GM18499 (cell line): ENCODE data around the gene NRXN3.

Source experiments
- ATAC-seq: cut with Tn5 transposase; IDR thresholded peaks from one replicate; pipeline ENCODE4 v1.9.1; 2021; ENCODE audit warnings: moderate number of reproducible peaks; ENCODE audit not compliant: insufficient read depth, unreplicated experiment

Gene NRXN3

GRCh38 chr14:79567306-79567705 lies 1397.1 kb downstream of the NRXN3 start:
- no peak for ATAC-seq

GRCh38 chr14:79568594-79568993 lies 1398.4 kb downstream of the NRXN3 start:
- ATAC-seq = no peak

- ATAC-seq = no peak
Measured at GRCh38 chr14:79569072-79569471, 1398.9 kb downstream of the NRXN3 start.

- no peak for ATAC-seq
Measured at GRCh38 chr14:79570648-79571047, 1400.5 kb downstream of the NRXN3 start.

GRCh38 chr14:79571366-79571765 lies 1401.2 kb downstream of the NRXN3 start:
- no peak for ATAC-seq

- ATAC-seq = no peak
Measured at GRCh38 chr14:79573486-79573885, 1403.3 kb downstream of the NRXN3 start.

- ATAC-seq = no peak
Measured at GRCh38 chr14:79575032-79575431, 1404.9 kb downstream of the NRXN3 start.

- ATAC-seq = no peak
Measured at GRCh38 chr14:79576424-79576823, 1406.3 kb downstream of the NRXN3 start.

- ATAC-seq = no peak
Measured at GRCh38 chr14:79578470-79578869, 1408.3 kb downstream of the NRXN3 start.

- no peak for ATAC-seq
Measured at GRCh38 chr14:79580414-79580813, 1410.2 kb downstream of the NRXN3 start.

GRCh38 chr14:79580906-79581305 lies 1410.7 kb downstream of the NRXN3 start:
- ATAC-seq = no peak

GRCh38 chr14:79581912-79582576 lies 1411.9 kb downstream of the NRXN3 start:
- no peak for ATAC-seq

GRCh38 chr14:79583738-79584408 lies 1413.7 kb downstream of the NRXN3 start:
- ATAC-seq = no peak

GRCh38 chr14:79584679-79585078 lies 1414.5 kb downstream of the NRXN3 start:
- ATAC-seq = no peak

- ATAC-seq = no peak
Measured at GRCh38 chr14:79585845-79586244, 1415.7 kb downstream of the NRXN3 start.

- ATAC-seq = no peak
Measured at GRCh38 chr14:79586416-79586815, 1416.2 kb downstream of the NRXN3 start.

- ATAC-seq = no peak
Measured at GRCh38 chr14:79586989-79587598, 1416.9 kb downstream of the NRXN3 start.

GRCh38 chr14:79587875-79588274 lies 1417.7 kb downstream of the NRXN3 start:
- no peak for ATAC-seq

- ATAC-seq = no peak
Measured at GRCh38 chr14:79588398-79588797, 1418.2 kb downstream of the NRXN3 start.

GRCh38 chr14:79596551-79596950 lies 1426.4 kb downstream of the NRXN3 start:
- ATAC-seq = no peak

- no peak for ATAC-seq
Measured at GRCh38 chr14:79597566-79597965, 1427.4 kb downstream of the NRXN3 start.

- no peak for ATAC-seq
Measured at GRCh38 chr14:79598339-79598738, 1428.2 kb downstream of the NRXN3 start.
